Osteoblast (primary cell): ENCODE measurements around the gene ARL8A. TPM values are rescaled to one million over a fixed set of nuclear protein-coding genes. Genes with fewer than 3 reads are reported as not detected.

Experiments used
- DNase-seq: peaks from one replicate; pipeline ENCODE4 v3.0.0; 2011; ENCODE audit warnings: low spot score, mixed read lengths; ENCODE audit not compliant: insufficient read length; ENCODE audit errors: missing footprints
- H2AFZ ChIP-seq: 2 replicates; pipeline ENCODE4 v1.6.0; 2011; ENCODE audit warnings: mild to moderate bottlenecking, low read length
- H3K27ac ChIP-seq: 2 replicates; pipeline ENCODE4 v1.5.1; 2011; ENCODE audit warnings: mild to moderate bottlenecking, low read depth, low read length, moderate library complexity
- H3K27me3 ChIP-seq: 2 replicates; pipeline ENCODE4 v1.6.0; 2012; ENCODE audit warnings: mild to moderate bottlenecking, control low read depth, inconsistent platforms, low read length, moderate library complexity; ENCODE audit not compliant: insufficient read depth
- H3K36me3 ChIP-seq: 2 replicates; pipeline ENCODE4 v1.5.1; 2011; ENCODE audit warnings: mild to moderate bottlenecking, low read length, control low read depth, moderate library complexity; ENCODE audit not compliant: insufficient read depth
- H3K4me1 ChIP-seq: 2 replicates; pipeline ENCODE4 v1.5.1; 2011; ENCODE audit warnings: mild to moderate bottlenecking, low read length, control low read depth, moderate library complexity; ENCODE audit not compliant: insufficient read depth
- H3K4me2 ChIP-seq: 2 replicates; pipeline ENCODE4 v1.6.0; 2011; ENCODE audit warnings: mild to moderate bottlenecking, low read length; ENCODE audit not compliant: insufficient read depth
- H3K4me3 ChIP-seq: fragments of 200-600 bp; sonication (generic); 3 replicates; pipeline ENCODE4 v1.5.1; 2012; ENCODE audit warnings: mild to moderate bottlenecking, low read length, inconsistent platforms; ENCODE audit not compliant: insufficient read depth
- H3K79me2 ChIP-seq: 2 replicates; pipeline ENCODE4 v1.6.0; 2012; ENCODE audit warnings: mild to moderate bottlenecking, low read length, control low read depth, inconsistent platforms; ENCODE audit not compliant: insufficient read depth
- H3K9me3 ChIP-seq: 2 replicates; pipeline ENCODE4 v1.5.1; 2011; ENCODE audit warnings: low read depth, low read length, control low read depth
- H4K20me1 ChIP-seq: 2 replicates; pipeline ENCODE4 v1.6.0; 2012; ENCODE audit warnings: mild to moderate bottlenecking, low read length, control low read depth; ENCODE audit not compliant: insufficient read depth
- CTCF ChIP-seq: IDR thresholded peaks from 2 replicates; pipeline ENCODE4 v1.5.1; 2011; ENCODE audit warnings: mild to moderate bottlenecking, low read depth, low read length, moderate library complexity; ENCODE audit errors: extremely low read depth
- total RNA-seq: library from RNA; depleted of rRNA; stranded (reverse); fragments of >200 nt; gene quantifications from 2 replicates; pipeline ENCODE4 v1.2.3, GENCODE V29; 2012

ARL8A gene
- total RNA-seq, 1 donor = 24.2 TPM

- H3K79me2 ChIP-seq = no peaks in the 10 kb centered on the region
- peaks cover 15% of the 10 kb centered on the region for H3K27me3 ChIP-seq
- no peaks in the 10 kb centered on the region for H4K20me1 ChIP-seq
- H3K9me3 ChIP-seq = no peaks in the 10 kb centered on the region
- no peaks in the 10 kb centered on the region for H3K36me3 ChIP-seq
- no peak overlapping the region for H3K4me2 ChIP-seq
- H2AFZ ChIP-seq = no peak overlapping the region
- no peak overlapping the region for H3K4me3 ChIP-seq
- peaks cover 6% of the 10 kb centered on the region for H3K4me1 ChIP-seq
- DNase-seq = peak; percentile 86
- H3K27ac ChIP-seq = no peak overlapping the region
- no peak for TF ChIP-seq CTCF
Observed at GRCh38 chr1:202187041-202187671, 42.6 kb upstream of the ARL8A start.

GRCh38 chr1:202186327-202186726 lies 41.8 kb upstream of the ARL8A start:
- Histone ChIP-seq H3K27me3 (peaks cover 21% of the 10 kb centered on the region), H3K9me3 (no peaks in the 10 kb centered on the region), H3K79me2 (no peaks in the 10 kb centered on the region), H3K36me3 (no peaks in the 10 kb centered on the region), H3K27ac (no peak overlapping the region), H2AFZ (no peak overlapping the region), H3K4me2 (no peak overlapping the region), H3K4me3 (no peak overlapping the region), H4K20me1 (no peaks in the 10 kb centered on the region), H3K4me1 (peaks cover 6% of the 10 kb centered on the region)
- DNase-seq = no peak
- TF ChIP-seq CTCF = no peak

- peak overlapping the region; percentile 69 for H3K4me2 ChIP-seq
- TF ChIP-seq CTCF = peak; percentile 93
- no peaks in the 10 kb centered on the region for H4K20me1 ChIP-seq
- no peaks in the 10 kb centered on the region for H3K79me2 ChIP-seq
- H2AFZ ChIP-seq = peak overlapping the region; percentile 63
- peaks cover 6% of the 10 kb centered on the region for H3K4me1 ChIP-seq
- H3K27ac ChIP-seq = no peak overlapping the region
- H3K36me3 ChIP-seq = no peaks in the 10 kb centered on the region
- peaks cover 33% of the 10 kb centered on the region for H3K27me3 ChIP-seq
- peak overlapping the region; percentile 51 for H3K4me3 ChIP-seq
- H3K9me3 ChIP-seq = no peaks in the 10 kb centered on the region
- DNase-seq = peak; percentile 98
Observed at GRCh38 chr1:202184750-202185460, 40.4 kb upstream of the ARL8A start.
